SK-N-SH (cell line): ENCODE results near the gene ERP29. TPM values are rescaled to one million over a fixed set of nuclear protein-coding genes. Genes with fewer than 3 reads are reported as not detected.

Source experiments
- CTCF ChIA-PET: fragments of 300-600, 350-600 bp; formaldehyde crosslinking; extraction: SDS; loops from one replicate; lab custom pipeline; 2021; lab: Yijun Ruan, JAX
- POLR2A ChIA-PET: fragments of 350-600 bp; sonication (Branson Sonifier 250); formaldehyde crosslinking; extraction: SDS; loops from one replicate; lab custom pipeline; 2020; ENCODE audit warnings: antibody characterized with exemption, inconsistent platforms; lab: Yijun Ruan, JAX
- DNase-seq: peaks from one replicate; pipeline ENCODE4 v3.0.0; 2012
- H2AFZ ChIP-seq: fragments of 200-600 bp; sonication (generic); 2 replicates; pipeline ENCODE4 v1.8.1; 2016; ENCODE audit warnings: antibody characterized with exemption, mild to moderate bottlenecking, low read depth
- H3F3A ChIP-seq: fragments of 200-600 bp; sonication (generic); replicated peaks from 2 replicates; pipeline ENCODE3; 2016; ENCODE audit warnings: antibody characterized with exemption, mild to moderate bottlenecking; ENCODE audit not compliant: insufficient read depth
- H3K27ac ChIP-seq, 2 experiments: fragments of 200-500 bp in 1 of 2; fragments of 200-600 bp in 1 of 2; sonication (Bioruptor generic) in 1 of 2; sonication (generic), shearing (Covaris generic) in 1 of 2; 2 replicates each; pipeline versions ENCODE4 v1.5.1 to v1.6.1; 2014 to 2016; ENCODE audit warnings: low read depth in 2 of 2, inconsistent platforms in 1 of 2, low read length in 1 of 2, mild to moderate bottlenecking in 1 of 2, mixed read lengths in 1 of 2
- H3K27me3 ChIP-seq: fragments of 200-600 bp; sonication (generic), shearing (Covaris generic); 2 replicates; pipeline ENCODE4 v1.6.1; 2016; ENCODE audit warnings: mixed run types; ENCODE audit not compliant: insufficient read depth
- H3K36me3 ChIP-seq, 2 experiments: fragments of 200-500 bp in 1 of 2; fragments of 200-600 bp in 1 of 2; sonication (Bioruptor generic) in 1 of 2; sonication (generic) in 1 of 2; replicated peaks in 1 of 2; 2 replicates each; pipeline versions ENCODE3 to v1.5.1; 2014 to 2016; ENCODE audit warnings: low read length in 1 of 2, mild to moderate bottlenecking in 1 of 2; ENCODE audit not compliant: insufficient read depth in 2 of 2, control insufficient read depth in 1 of 2
- H3K4me1 ChIP-seq, 2 experiments: fragments of 200-500 bp in 1 of 2; fragments of 200-600 bp in 1 of 2; sonication (Bioruptor generic) in 1 of 2; sonication (generic), shearing (Covaris generic) in 1 of 2; 2 replicates each; pipeline versions ENCODE4 v1.5.1 to v1.6.1; 2014 to 2016; ENCODE audit warnings: low read depth in 1 of 2, low read length in 1 of 2, mixed run types in 1 of 2; ENCODE audit not compliant: insufficient read depth in 2 of 2, control insufficient read depth in 1 of 2
- H3K4me2 ChIP-seq: fragments of 200-600 bp; sonication (generic), shearing (Covaris generic); 2 replicates; pipeline ENCODE4 v1.6.1; 2017; ENCODE audit warnings: mixed run types
- H3K4me3 ChIP-seq, 2 experiments: fragments of 200-500 bp in 1 of 2; fragments of 200-600 bp in 1 of 2; sonication (Bioruptor generic) in 1 of 2; sonication (generic), shearing (Covaris generic) in 1 of 2; 2 replicates each; pipeline versions ENCODE4 v1.5.1 to v1.8.1; 2014 to 2016; ENCODE audit warnings: low read depth in 2 of 2, inconsistent platforms in 1 of 2, low read length in 1 of 2, mild to moderate bottlenecking in 1 of 2, mixed read lengths in 1 of 2, moderate library complexity in 1 of 2
- H3K79me2 ChIP-seq: fragments of 200-600 bp; sonication (generic); 2 replicates; pipeline ENCODE4 v1.8.1; 2017; ENCODE audit warnings: mild to moderate bottlenecking; ENCODE audit not compliant: insufficient read depth
- H3K9ac ChIP-seq: fragments of 200-600 bp; sonication (generic); 2 replicates; pipeline ENCODE4 v1.6.1; 2017; ENCODE audit warnings: mixed run types
- H3K9me2 ChIP-seq: fragments of 200-600 bp; sonication (generic); 2 replicates; pipeline ENCODE4 v1.6.1; 2017; ENCODE audit warnings: mixed run types
- H3K9me3 ChIP-seq: fragments of 200-600 bp; sonication (generic); 2 replicates; pipeline ENCODE4 v1.6.1; 2017; ENCODE audit warnings: mixed run types, mild to moderate bottlenecking, moderate library complexity
- H4K20me1 ChIP-seq: fragments of 200-600 bp; sonication (generic); 2 replicates; pipeline ENCODE4 v1.6.1; 2017; ENCODE audit warnings: mild to moderate bottlenecking, mixed run types; ENCODE audit not compliant: insufficient read depth
- CTCF ChIP-seq: fragments of 200-600 bp; sonication (generic); IDR thresholded peaks from 2 replicates; pipeline ENCODE4 v1.6.1; 2017; ENCODE audit warnings: antibody characterized with exemption, mild to moderate bottlenecking, moderate library complexity
- ELF1 ChIP-seq: IDR thresholded peaks from 2 replicates; pipeline ENCODE4 v1.4.0; 2012
- EP300 ChIP-seq, 2 experiments: IDR thresholded peaks; 2 replicates each; pipeline versions ENCODE4 v1.4.0 to v1.6.1; 2012; ENCODE audit warnings: borderline replicate concordance in 1 of 2, low read depth in 1 of 2, low read length in 1 of 2
- EZH2phosphoT487 ChIP-seq: fragments of 200-600 bp; sonication (generic); IDR thresholded peaks from 2 replicates; pipeline ENCODE4 v1.6.1; 2017; ENCODE audit warnings: low read depth, mixed run types, mild to moderate bottlenecking, antibody characterized with exemption, moderate library complexity, borderline replicate concordance
- FOSL2 ChIP-seq: IDR thresholded peaks from 2 replicates; pipeline ENCODE4 v1.4.0; 2012; ENCODE audit warnings: low read depth, mild to moderate bottlenecking, moderate library complexity, borderline replicate concordance
- FOXJ3 ChIP-seq: sonication (generic); formaldehyde crosslinking; IDR thresholded peaks from 2 replicates; pipeline ENCODE4 v1.5.1; 2020; ENCODE audit warnings: mild to moderate bottlenecking, missing genetic modification reagents
- GABPA ChIP-seq: IDR thresholded peaks from 2 replicates; pipeline ENCODE4 v1.4.0; 2012; ENCODE audit warnings: low read depth, mild to moderate bottlenecking
- MXI1 ChIP-seq: IDR thresholded peaks from 2 replicates; pipeline ENCODE4 v1.6.1; 2012; ENCODE audit warnings: mild to moderate bottlenecking, low read depth, low read length, improper control_type of control experiment
- NFIC ChIP-seq: IDR thresholded peaks from 2 replicates; pipeline ENCODE4 v1.4.0; 2012; ENCODE audit warnings: borderline replicate concordance
- NRF1 ChIP-seq: IDR thresholded peaks from 2 replicates; pipeline ENCODE4 v1.6.1; 2012; ENCODE audit warnings: low read depth, mild to moderate bottlenecking, low read length
- POLR2AphosphoS5 ChIP-seq: IDR thresholded peaks from 2 replicates; pipeline ENCODE4 v1.6.1; 2012; ENCODE audit warnings: low read depth, low read length
- RAD21 ChIP-seq: IDR thresholded peaks from 2 replicates; pipeline ENCODE4 v1.6.1; 2012; ENCODE audit warnings: mild to moderate bottlenecking, low read length
- RCOR1 ChIP-seq: fragments of 150-350 bp; IDR thresholded peaks from 2 replicates; pipeline ENCODE4 v1.6.1; 2017; ENCODE audit warnings: antibody characterized with exemption, low read length
- REST ChIP-seq: IDR thresholded peaks from 2 replicates; pipeline ENCODE4 v1.6.1; 2012; ENCODE audit warnings: mild to moderate bottlenecking, low read depth, low read length, moderate library complexity
- SIN3A ChIP-seq: IDR thresholded peaks from 2 replicates; pipeline ENCODE4 v1.6.1; 2012; ENCODE audit warnings: low read depth, mild to moderate bottlenecking, low read length, moderate library complexity, borderline replicate concordance
- SMC3 ChIP-seq: IDR thresholded peaks from 2 replicates; pipeline ENCODE4 v1.6.1; 2012; ENCODE audit warnings: low read depth, low read length, improper control_type of control experiment
- TAF1 ChIP-seq: IDR thresholded peaks from 2 replicates; pipeline ENCODE4 v1.6.1; 2012; ENCODE audit warnings: low read depth, mild to moderate bottlenecking, low read length, moderate library complexity, borderline replicate concordance
- USF1 ChIP-seq: IDR thresholded peaks from 2 replicates; pipeline ENCODE4 v1.4.0; 2012; ENCODE audit warnings: low read depth, borderline replicate concordance
- USF2 ChIP-seq: fragments of 150-350 bp; IDR thresholded peaks from 2 replicates; pipeline ENCODE4 v1.6.1; 2017; ENCODE audit warnings: antibody characterized with exemption, low read length, low read depth, borderline replicate concordance
- YY1 ChIP-seq: IDR thresholded peaks from 2 replicates; pipeline ENCODE4 v1.4.0; 2012; ENCODE audit warnings: low read depth, mild to moderate bottlenecking
- polyA plus RNA-seq, 3 experiments: library from polyadenylated mRNA; depleted of rRNA; stranded (reverse); fragments of >200 nt; gene quantifications; 2 replicates each; pipeline ENCODE4 v1.2.3, GENCODE V29; 2012

ERP29 gene
- polyA plus RNA-seq, 1 of the 3 experiments (the other 2 are of a cell fraction): 177 TPM

GRCh38 chr12:111976291-111976690, 36.9 kb upstream of the ERP29 start (continued):
- TF ChIP-seq CTCF: no peak
- TF ChIP-seq NFIC: no peak
- TF ChIP-seq TAF1: no peak

GRCh38 chr12:111976860-111977259, 36.4 kb upstream of the ERP29 start:
- Histone ChIP-seq H2AFZ (no peak overlapping the region), H3K27me3 (no peaks in the 10 kb centered on the region), H3F3A (peaks cover 7% of the 10 kb centered on the region), H3K27ac (no peak overlapping the region), H4K20me1 (no peaks in the 10 kb centered on the region), H3K9ac (no peak overlapping the region), H3K4me2 (no peak overlapping the region), H3K4me1 (no peaks in the 10 kb centered on the region; a peak in 1 of 4 replicates), H3K9me2 (no peaks in the 10 kb centered on the region), H3K79me2 (no peaks in the 10 kb centered on the region), H3K9me3 (0 out of 2 replicates have a peak, but pooled peaks cover 4% of the 10 kb centered on the region), H3K4me3 (no peak overlapping the region), H3K36me3 (peaks cover 0 to 9% of the 10 kb centered on the region in 2 experiments)
- no peak for DNase-seq
- ChIA-PET CTCF (interaction anchor here (1.1 kb wide), 1 partner anchor 15 kb away, joined by 3 read pairs; no protein-coding TSS in a partner anchor), POLR2A (no interaction called here)
- no peak for TF ChIP-seq RCOR1
- no peak for TF ChIP-seq EZH2phosphoT487
- TF ChIP-seq USF2: no peak
- no peak for TF ChIP-seq GABPA
- no peak for TF ChIP-seq NRF1
- no peak for TF ChIP-seq MXI1
- no peak for TF ChIP-seq TAF1
- no peak for TF ChIP-seq REST
- TF ChIP-seq POLR2AphosphoS5: no peak
- TF ChIP-seq USF1: no peak
- TF ChIP-seq SMC3: no peak
- TF ChIP-seq FOSL2: no peak
- TF ChIP-seq SIN3A: no peak
- TF ChIP-seq EP300 (IDR thresholded peaks at IDR 0.05; ENCODE audit: borderline replicate concordance in 1 of 2, low read depth in 1 of 2, low read length in 1 of 2): no peak
- no peak for TF ChIP-seq ELF1
- no peak for TF ChIP-seq NFIC
- no peak for TF ChIP-seq RAD21
- TF ChIP-seq FOXJ3: no peak
- no peak for TF ChIP-seq YY1
